Endothelial cell of umbilical vein (primary cell): Measurements from ENCODE around the gene ZDHHC17. TPM values are rescaled to one million over a fixed set of nuclear protein-coding genes. Genes with fewer than 3 reads are reported as not detected.

Experiments used
- BruUV-seq: library from RNA; stranded (reverse); fragments of 400-500 nt; replicated peaks from 2 replicates; lab custom pipeline; 2021; lab: Mats Ljungman, UMichigan
- CTCF ChIA-PET: fragments of 300-600, 350-600 bp; sonication (Branson Sonifier 250); formaldehyde crosslinking; loops from one replicate; lab custom pipeline; 2021; ENCODE audit warnings: antibody characterized with exemption, inconsistent platforms; lab: Charles Lee
- POLR2A ChIA-PET: fragments of 300-600, 350-600 bp; sonication (Branson Sonifier 250); formaldehyde crosslinking; loops from one replicate; lab custom pipeline; 2021; ENCODE audit warnings: antibody characterized with exemption, inconsistent platforms; lab: Charles Lee
- DNase-seq: peaks from one replicate; pipeline ENCODE4 v3.0.0-alpha.2; 2011; ENCODE audit warnings: low read depth, low spot score
- FAIRE-seq: peaks from 2 replicates; lab custom pipeline; 2011; peaks lifted over from hg19 to GRCh38; lab: Jason Lieb, UNC
- H2AFZ ChIP-seq: 2 replicates; pipeline ENCODE4 v1.6.0; 2012; ENCODE audit warnings: low read depth, low read length, control low read depth, inconsistent platforms
- H3K27ac ChIP-seq: 2 replicates; pipeline ENCODE4 v1.5.1; 2011; ENCODE audit warnings: low read depth, mild to moderate bottlenecking, control low read depth, low read length, moderate library complexity; ENCODE audit not compliant: insufficient read depth
- H3K27me3 ChIP-seq, 2 experiments: 2 replicates each; pipeline versions ENCODE4 v1.6.0 to v1.6.1; 2011; ENCODE audit warnings: low read length in 2 of 2, mixed read lengths in 1 of 2; ENCODE audit not compliant: control insufficient read depth in 2 of 2, insufficient read depth in 2 of 2
- H3K36me3 ChIP-seq, 2 experiments: 2 replicates in 1 of 2; 3 replicates in 1 of 2; pipeline ENCODE4 v1.5.1; 2011; ENCODE audit warnings: low read length in 2 of 2, mild to moderate bottlenecking in 1 of 2, moderate library complexity in 1 of 2; ENCODE audit not compliant: control insufficient read depth in 2 of 2, insufficient read depth in 2 of 2; ENCODE audit errors: extremely low read depth in 1 of 2
- H3K4me1 ChIP-seq: 3 replicates; pipeline ENCODE4 v1.5.1; 2011; ENCODE audit warnings: mild to moderate bottlenecking, low read length; ENCODE audit not compliant: control insufficient read depth, insufficient read depth; ENCODE audit errors: extremely low read depth
- H3K4me2 ChIP-seq: 2 replicates; pipeline ENCODE4 v1.6.1; 2011; ENCODE audit warnings: low read length, control low read depth, mixed read lengths; ENCODE audit not compliant: insufficient read depth
- H3K4me3 ChIP-seq, 3 experiments: fragments of 200-600 bp in 1 of 3; sonication (generic), shearing (Covaris generic) in 1 of 3; replicated peaks in 1 of 3; 2 replicates each; pipeline ENCODE4 v1.5.1; 2011 to 2016; ENCODE audit warnings: control low read depth in 3 of 3, low read length in 3 of 3, mild to moderate bottlenecking in 2 of 3, inconsistent platforms in 1 of 3, low read depth in 1 of 3, moderate library complexity in 1 of 3; ENCODE audit not compliant: insufficient read depth in 1 of 3
- H3K79me2 ChIP-seq: 2 replicates; pipeline ENCODE4 v1.6.0; 2012; ENCODE audit warnings: low read length, inconsistent platforms; ENCODE audit not compliant: control insufficient read depth, insufficient read depth
- H3K9ac ChIP-seq: replicated peaks from 2 replicates; pipeline ENCODE3; 2011; ENCODE audit warnings: low read length, control low read depth; ENCODE audit not compliant: insufficient read depth; ENCODE audit errors: extremely low read depth
- H3K9me1 ChIP-seq: replicated peaks from 3 replicates; pipeline ENCODE4 v1.6.0; 2011; ENCODE audit warnings: mild to moderate bottlenecking, low read length; ENCODE audit not compliant: control insufficient read depth, insufficient read depth; ENCODE audit errors: extremely low read depth
- H3K9me3 ChIP-seq: replicated peaks from 2 replicates; pipeline ENCODE4 v1.5.1; 2012; ENCODE audit warnings: low read length, inconsistent platforms; ENCODE audit not compliant: control insufficient read depth, insufficient read depth
- H4K20me1 ChIP-seq: replicated peaks from 2 replicates; pipeline ENCODE3; 2011; ENCODE audit warnings: mild to moderate bottlenecking, low read length; ENCODE audit not compliant: control insufficient read depth, insufficient read depth; ENCODE audit errors: extremely low read depth
- CTCF ChIP-seq, 2 donors: IDR thresholded peaks; 1 replicate in 1 of 2; 2 replicates in 1 of 2; pipeline ENCODE4 v1.5.1; 2011; ENCODE audit warnings: low read length in 2 of 2, mild to moderate bottlenecking in 2 of 2, moderate library complexity in 2 of 2, control low read depth in 1 of 2, inconsistent platforms in 1 of 2, low read depth in 1 of 2; ENCODE audit not compliant: insufficient read depth in 1 of 2; ENCODE audit errors: extremely low read depth in 1 of 2
- EZH2 ChIP-seq: IDR thresholded peaks from 2 replicates; pipeline ENCODE4 v1.6.1; 2012; ENCODE audit warnings: borderline replicate concordance, low read depth, mild to moderate bottlenecking, moderate library complexity, low read length, inconsistent platforms; ENCODE audit not compliant: severe bottlenecking
- GATA2 ChIP-seq: IDR thresholded peaks from 2 replicates; pipeline ENCODE4 v1.7.0; 2011; ENCODE audit warnings: low read depth, mild to moderate bottlenecking, moderate library complexity, mixed read lengths, low read length; ENCODE audit not compliant: insufficient read length, insufficient read depth
- MAX ChIP-seq: IDR thresholded peaks from 2 replicates; pipeline ENCODE4 v1.6.1; 2011; ENCODE audit not compliant: insufficient read depth, insufficient read length
- MYC ChIP-seq: IDR thresholded peaks from one replicate; pipeline ENCODE4 v1.6.1; 2011; ENCODE audit warnings: mild to moderate bottlenecking, low read depth, low read length
- POLR2A ChIP-seq: IDR thresholded peaks from 2 replicates; pipeline ENCODE4 v1.6.1; 2012; ENCODE audit warnings: low read depth, mild to moderate bottlenecking, control low read depth, low read length
- dilution Hi-C: fragments of 300-500 bp; cut with MboI; formaldehyde crosslinking; loops from one replicate; pipeline ENCODE4 v1.15.0; 2019; ENCODE audit warnings: low sequenced_read_pairs; ENCODE audit not compliant: extremely low pct_ligation_motif_present
- intact Hi-C: fragments of 100-400 bp; cut with micrococcal nuclease; formaldehyde crosslinking; loops from one replicate; pipeline ENCODE4 v1.10.0; 2022
- polyA plus RNA-seq, 4 experiments: library from polyadenylated mRNA; depleted of rRNA in 3 of 4; stranded (reverse) in 3 of 4; unstranded in 1 of 4; fragments of >200 nt; gene quantifications; 2 replicates each; pipeline versions ENCODE4 v1.2.1 to v1.2.3, GENCODE V29; 2011 to 2012; ENCODE audit warnings: missing spikeins in 1 of 4
- total RNA-seq: library from RNA; stranded (reverse); gene quantifications from 2 replicates; pipeline ENCODE4 v1.2.3, GENCODE V29; 2021

The ZDHHC17 gene
- total and polyA plus RNA-seq, 2 donors (not counting 3 experiments of a cell fraction or from before 2014, with no cell fraction given) = 21.2 to 26.9 TPM

GRCh38 chr12:76755829-76756379 lies 8.0 kb upstream of the ZDHHC17 start:
- H3K27me3 ChIP-seq = peaks cover 0 to 7% of the 10 kb centered on the region in 2 experiments
- CTCF ChIA-PET = interaction anchor here (1.0 to 1.5 kb wide), 3 partner anchors 12 to 26 kb away, joined by 3 to 4 read pairs (median 3); no protein-coding TSS in a partner anchor

More at GRCh38 chr12:76755829-76756379, 8.0 kb upstream of the ZDHHC17 start:
- Histone ChIP-seq H3K79me2 (no peaks in the 10 kb centered on the region), H3K4me2 (no peak overlapping the region), H3K9me3 (no peaks in the 10 kb centered on the region), H3K36me3 (no peaks in the 10 kb centered on the region), H3K4me3 (no peak overlapping the region), H3K4me1 (no peaks in the 10 kb centered on the region), H3K9me1 (no peaks in the 10 kb centered on the region), H2AFZ (no peak overlapping the region), H3K27ac (no peak overlapping the region), H4K20me1 (no peaks in the 10 kb centered on the region), H3K9ac (no peak overlapping the region)
- DNase-seq (no peak), FAIRE-seq (no peak)
- POLR2A ChIA-PET = no interaction called here
- BruUV-seq = no TSS peak
- intact Hi-C loops = no loop called here
- dilution Hi-C loops = no loop called here
- no peak for TF ChIP-seq CTCF (IDR thresholded peaks at IDR 0.05; ENCODE audit: extremely low read depth in 1 of 2, insufficient read depth in 1 of 2, low read depth in 1 of 2, low read length in 2 of 2)
- no peak for TF ChIP-seq MYC
- no peak for TF ChIP-seq MAX
- no peak for TF ChIP-seq EZH2
- no peak for TF ChIP-seq GATA2
- TF ChIP-seq POLR2A = no peak
